HG03103 (cell line): ENCODE results near the gene KLHL11.

Experiments
- ATAC-seq: cut with Tn5 transposase; IDR thresholded peaks from one replicate; pipeline ENCODE4 v1.9.1; 2021; ENCODE audit warnings: low read depth; ENCODE audit not compliant: unreplicated experiment

Gene KLHL11

DNA sequence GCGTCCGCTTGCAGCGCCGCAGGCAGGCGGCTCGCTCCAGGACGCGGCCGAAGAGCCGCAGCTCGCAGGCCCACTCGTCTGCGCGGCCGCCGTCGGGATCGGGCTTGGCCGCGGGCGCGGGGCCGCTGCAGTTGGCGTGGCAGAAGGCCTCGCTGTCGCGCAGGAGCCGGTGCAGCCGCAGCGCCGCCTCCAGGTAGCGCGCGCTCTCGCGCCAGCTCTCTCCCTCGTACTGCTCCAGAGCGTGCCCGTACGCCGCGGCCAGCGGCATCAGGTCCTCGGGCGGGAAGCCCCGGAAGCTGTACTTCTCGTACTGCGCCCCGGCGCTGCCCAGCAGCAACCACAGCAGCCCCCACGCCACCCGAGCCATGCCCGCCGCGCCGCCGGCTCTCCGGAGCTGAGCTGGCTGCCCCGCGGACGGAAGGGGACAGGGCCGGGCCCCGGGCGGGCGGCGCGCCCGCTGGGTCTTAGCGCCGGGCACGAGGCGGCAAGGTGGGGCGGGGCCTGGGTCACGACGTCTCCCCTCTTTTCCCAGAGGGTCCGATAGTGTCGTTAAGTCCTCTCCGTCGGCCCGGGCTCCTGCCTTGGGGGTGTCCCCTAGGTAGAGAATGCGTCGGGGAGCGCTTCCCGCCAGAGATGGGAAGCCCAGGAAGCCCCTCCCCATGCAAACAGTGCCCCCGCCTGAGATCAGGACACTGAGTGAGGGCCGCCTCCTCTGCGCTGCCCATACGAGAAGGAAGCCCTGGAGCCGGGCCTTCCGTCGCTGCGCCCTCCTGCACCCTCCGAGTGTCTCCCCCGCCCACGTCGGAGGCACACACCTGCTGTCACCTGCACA, 53.5 kb downstream of the KLHL11 start, which contains the start of gene P3H4:
P3H4 (minus strand) TSS at position 401 of the 832 bp plus-strand sequence; CDS start at position 367, 34 bp downstream.
- ATAC-seq = peak; percentile 52

DNA sequence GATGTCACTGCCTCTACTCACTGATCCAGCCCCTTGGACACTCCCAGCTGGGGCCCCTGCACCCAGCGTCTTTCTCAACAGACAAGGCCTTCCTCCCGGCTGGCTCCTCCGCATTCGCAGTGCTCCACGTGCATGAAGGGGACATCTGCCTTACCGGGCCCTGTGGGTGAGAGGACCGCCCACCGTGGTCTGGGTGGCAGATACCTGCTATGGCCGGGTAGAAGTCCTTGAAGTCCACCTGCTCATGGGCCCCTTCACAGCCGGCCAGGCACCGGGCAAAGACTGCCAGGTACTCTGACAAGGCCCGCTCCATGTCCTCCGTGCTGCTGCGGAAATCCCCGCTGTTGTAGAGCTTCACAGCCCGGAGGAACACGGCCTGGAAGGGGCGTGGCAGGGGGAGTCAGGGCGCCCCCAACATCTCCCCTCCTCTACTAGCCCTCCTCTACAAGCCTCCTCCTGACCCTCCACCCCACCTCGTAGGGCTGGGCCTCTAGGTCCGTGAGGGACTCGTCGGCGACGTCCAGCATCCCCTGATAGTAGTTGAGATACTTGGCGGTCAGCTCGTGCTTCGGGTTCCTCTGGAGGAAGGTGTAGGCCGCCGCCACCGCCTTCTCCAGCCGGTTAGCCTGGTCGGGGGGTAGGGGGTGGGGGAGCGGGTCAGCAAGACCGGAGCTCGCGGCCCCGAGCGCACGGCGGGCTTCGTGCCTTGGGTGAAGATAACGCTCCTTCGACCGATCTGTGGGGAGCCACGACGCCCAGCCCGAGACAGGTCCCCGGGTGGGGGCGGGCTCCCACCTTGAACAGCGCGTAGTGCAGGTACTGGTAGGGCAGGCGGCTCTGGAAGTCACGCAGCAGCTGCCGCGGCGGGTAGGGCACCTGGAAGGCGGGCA, 54.3 kb downstream of the KLHL11 start:
- no peak for ATAC-seq

DNA sequence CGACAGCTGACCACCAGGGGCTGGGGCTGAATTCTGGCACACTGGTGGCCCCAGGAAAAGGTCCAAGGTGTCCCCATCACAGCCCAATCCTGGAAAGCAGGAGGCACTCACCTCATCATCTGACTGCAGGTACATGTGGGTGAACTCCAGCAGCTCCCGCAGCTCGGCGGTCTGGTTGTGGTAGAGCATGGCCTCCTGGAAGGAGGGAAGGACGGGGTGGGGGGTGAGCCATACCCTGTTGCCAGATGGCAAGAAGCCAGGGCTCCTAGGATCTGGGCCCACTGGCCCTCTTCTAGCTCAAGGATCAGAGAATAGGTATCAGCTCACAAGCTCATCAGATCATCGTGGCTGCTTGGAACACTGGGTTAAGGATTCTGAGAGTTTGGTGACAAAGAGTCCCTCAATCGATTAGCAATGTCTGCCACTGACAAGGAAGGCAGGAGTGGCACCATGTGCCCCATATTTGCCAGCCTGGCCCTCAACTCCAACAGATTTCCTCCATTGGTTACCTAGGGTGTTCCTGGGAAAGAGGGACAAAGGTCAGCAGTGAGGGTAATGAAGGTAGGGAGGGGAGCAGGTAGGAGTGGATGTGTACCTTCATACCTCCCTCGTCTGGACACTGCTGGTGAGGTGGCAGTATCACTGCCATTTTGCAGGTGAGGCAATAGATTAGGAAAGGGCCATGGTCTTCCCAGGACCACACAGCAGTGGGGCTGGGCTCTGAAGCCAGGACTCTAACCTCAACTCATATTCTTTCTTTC, 58.4 kb downstream of the KLHL11 start:
- no peak for ATAC-seq
